HepG2 (cell line): ENCODE results near the gene CEP162. TPM values are rescaled to one million over a fixed set of nuclear protein-coding genes. Genes with fewer than 3 reads are reported as not detected.

Experiments
- ATAC-seq: fragments of 200-7000 bp; cut with Tn5 transposase; 3 replicates; pipeline ENCODE4 v1.9.1; 2020; ENCODE audit warnings: mild to moderate bottlenecking, moderate library complexity
- BruUV-seq: library from RNA; stranded (reverse); fragments of 400-500 nt; replicated peaks from 2 replicates; lab custom pipeline; 2021; lab: Mats Ljungman, UMichigan
- CTCF ChIA-PET: fragments of 300-600 bp; formaldehyde crosslinking; extraction: SDS; loops from one replicate; lab custom pipeline; 2021; ENCODE audit warnings: low total read pairs, inconsistent platforms, low intra/inter-chr PET ratio; lab: Yijun Ruan, JAX
- POLR2A ChIA-PET: fragments of 350-600 bp; sonication (Branson Sonifier 250); formaldehyde crosslinking; loops from one replicate; lab custom pipeline; 2020; ENCODE audit warnings: antibody characterized with exemption, inconsistent platforms; lab: Yijun Ruan, JAX
- DNase-seq: peaks from one replicate; pipeline ENCODE4 v3.0.0-alpha.2; 2015; ENCODE audit warnings: low spot score
- FAIRE-seq: peaks from 3 replicates; lab custom pipeline; 2011; peaks lifted over from hg19 to GRCh38; lab: Jason Lieb, UNC
- H2AFZ ChIP-seq: one replicate; pipeline ENCODE4 v1.6.1; 2011; ENCODE audit warnings: low read length, inconsistent platforms
- H3K27ac ChIP-seq: fragments of 300-600 bp; 3 replicates; pipeline ENCODE4 v1.8.0; 2011; ENCODE audit warnings: mixed run types, mild to moderate bottlenecking, mixed read lengths, low read length, inconsistent platforms; ENCODE audit not compliant: insufficient read depth; ENCODE audit errors: extremely low read length
- H3K27me3 ChIP-seq, 2 experiments: fragments of 200-600 bp in 1 of 2; 2 replicates in 1 of 2; 3 replicates in 1 of 2; pipeline versions ENCODE4 v1.6.0 to v1.8.0; 2011; ENCODE audit warnings: low read length in 2 of 2, mild to moderate bottlenecking in 2 of 2, moderate library complexity in 2 of 2, inconsistent platforms in 1 of 2; ENCODE audit not compliant: insufficient read depth in 2 of 2, control insufficient read depth in 1 of 2
- H3K36me3 ChIP-seq, 2 experiments: fragments of 200-600 bp in 1 of 2; replicated peaks in 1 of 2; 2 replicates in 1 of 2; 3 replicates in 1 of 2; pipeline versions ENCODE4 v1.5.1 to v1.8.0; 2011; ENCODE audit warnings: low read length in 2 of 2, inconsistent platforms in 1 of 2; ENCODE audit not compliant: insufficient read depth in 2 of 2, control insufficient read depth in 1 of 2
- H3K4me1 ChIP-seq: 2 replicates; pipeline ENCODE4 v1.5.1; 2012; ENCODE audit warnings: low read length, inconsistent platforms; ENCODE audit not compliant: insufficient read depth
- H3K4me2 ChIP-seq: 2 replicates; pipeline ENCODE4 v1.6.0; 2011; ENCODE audit warnings: low read depth, low read length, inconsistent platforms
- H3K4me3 ChIP-seq, 3 experiments: fragments of 200-600 bp in 1 of 3; sonication (generic), shearing (Covaris generic) in 1 of 3; replicated peaks in 1 of 3; 2 replicates each; pipeline ENCODE4 v1.5.1; 2011 to 2016; ENCODE audit warnings: low read length in 3 of 3, inconsistent platforms in 2 of 3, low read depth in 2 of 3, mild to moderate bottlenecking in 2 of 3, control low read depth in 1 of 3, mixed read lengths in 1 of 3; ENCODE audit not compliant: insufficient read depth in 1 of 3
- H3K79me2 ChIP-seq: one replicate; pipeline ENCODE4 v1.6.1; 2011; ENCODE audit warnings: low read length, inconsistent platforms; ENCODE audit not compliant: insufficient read depth
- H3K9ac ChIP-seq: 2 replicates; pipeline ENCODE4 v1.6.0; 2011; ENCODE audit warnings: mild to moderate bottlenecking, low read depth, low read length, inconsistent platforms; ENCODE audit not compliant: insufficient read depth
- H3K9me3 ChIP-seq: 2 replicates; pipeline ENCODE4 v1.5.1; 2012; ENCODE audit warnings: mild to moderate bottlenecking, low read length
- H4K20me1 ChIP-seq: 2 replicates; pipeline ENCODE4 v1.6.0; 2011; ENCODE audit warnings: inconsistent platforms, mild to moderate bottlenecking, low read length, moderate library complexity; ENCODE audit not compliant: insufficient read depth
- CC2D1A ChIP-seq: sonication (generic); formaldehyde crosslinking; IDR thresholded peaks from 2 replicates; pipeline ENCODE4 v1.8.1; 2023; ENCODE audit warnings: mild to moderate bottlenecking, missing genetic modification reagents
- CCAR2 ChIP-seq: fragments of 200-400 bp; formaldehyde crosslinking; optimal IDR thresholded peaks from 2 replicates; pipeline ENCODE3; 2018; ENCODE audit warnings: low read depth, mild to moderate bottlenecking, low read length, moderate library complexity
- MAFK ChIP-seq, 2 experiments: IDR thresholded peaks in 1 of 2; conservative IDR thresholded peaks in 1 of 2; 2 replicates each; pipeline ENCODE4 v1.6.1; 2011; ENCODE audit warnings: improper control_type of control experiment in 2 of 2, low read length in 2 of 2
- NFYC ChIP-seq: IDR thresholded peaks from 2 replicates; pipeline ENCODE4 v1.6.1; 2016; ENCODE audit warnings: missing genetic modification reagents, missing compliant biosample characterization
- ZFX ChIP-seq: sonication (generic); formaldehyde crosslinking; IDR thresholded peaks from 2 replicates; pipeline ENCODE4 v1.4.0; 2020; ENCODE audit warnings: mild to moderate bottlenecking, low read depth, missing genetic modification reagents, moderate library complexity
- ZNF577 ChIP-seq: sonication (generic); formaldehyde crosslinking; IDR thresholded peaks from 2 replicates; pipeline ENCODE4 v1.4.0; 2020; ENCODE audit warnings: mild to moderate bottlenecking, low read depth, missing genetic modification reagents, borderline replicate concordance
- ZNF720 ChIP-seq: sonication (generic); formaldehyde crosslinking; IDR thresholded peaks from 2 replicates; pipeline ENCODE4 v1.4.0; 2020; ENCODE audit warnings: missing genetic modification reagents
- ZNF839 ChIP-seq: sonication (generic); formaldehyde crosslinking; IDR thresholded peaks from 2 replicates; pipeline ENCODE4 v1.4.0; 2020; ENCODE audit warnings: missing genetic modification reagents, mild to moderate bottlenecking, borderline replicate concordance
- WGBS: methylation state at CpG from one replicate; pipeline ENCODE4 v1.1.6; 2017; ENCODE audit warnings: low lambda C conversion rate; 5-methylcytosine and 5-hydroxymethylcytosine counted together
- in situ Hi-C: cut with HindIII; loops from 2 replicates; pipeline ENCODE4 v1.10.0; 2017; ENCODE audit warnings: low pct_unique_long_range_greater_than_20kb; ENCODE audit not compliant: extremely low pct_ligation_motif_present
- intact Hi-C: fragments of 100-400 bp; cut with micrococcal nuclease; formaldehyde crosslinking; loops from one replicate; pipeline ENCODE4 v1.10.0; 2022; ENCODE audit not compliant: unreplicated experiment
- polyA plus RNA-seq, 8 experiments: library from polyadenylated mRNA; depleted of rRNA in 3 of 8; stranded (reverse) in 7 of 8; unstranded in 1 of 8; fragments of >200 nt; fragmentation: Illumina TruSeq in 4 of 8; extraction: Trizol in 4 of 8; gene quantifications; 2 replicates each; pipeline versions ENCODE4 v1.2.1 to v1.2.3, GENCODE V29; 2011 to 2016; ENCODE audit warnings: low read depth in 4 of 8, missing spikeins in 1 of 8, mixed read lengths in 1 of 8; ENCODE audit not compliant: insufficient read depth in 1 of 8
- total RNA-seq, 5 experiments: library from RNA; depleted of rRNA; stranded (reverse); fragments of >200 nt; fragmentation: Illumina TruSeq; extraction: Trizol; gene quantifications; 2 replicates each; pipeline ENCODE4 v1.2.3, GENCODE V29; 2016; ENCODE audit warnings: low read depth in 1 of 5
- TF ChIP-seq, protein P1 (sequence below): sonication (generic); formaldehyde crosslinking; IDR thresholded peaks from 2 replicates; pipeline ENCODE4 v1.4.0; 2020; ENCODE audit warnings: missing genetic modification reagents; ENCODE audit errors: not compliant biosample characterization
- TF ChIP-seq, protein P2 (sequence below): sonication (generic); formaldehyde crosslinking; IDR thresholded peaks from 2 replicates; pipeline ENCODE4 v1.4.0; 2020; ENCODE audit warnings: missing genetic modification reagents, borderline replicate concordance
- TF ChIP-seq, protein P3 (sequence below): IDR thresholded peaks from 2 replicates; pipeline ENCODE4 v1.6.1; 2016; ENCODE audit warnings: missing biosample characterization, missing genetic modification reagents, low read depth
- TF ChIP-seq, protein P4 (sequence below): sonication (generic); formaldehyde crosslinking; IDR thresholded peaks from 2 replicates; pipeline ENCODE4 v1.4.0; 2020; ENCODE audit warnings: missing genetic modification reagents

CEP162 gene
- total and polyA plus RNA-seq, 2 of the 13 experiments (the other 11 are each of a cell fraction or from before 2014, with no cell fraction given): 0.50 to 7.9 TPM

DNA sequence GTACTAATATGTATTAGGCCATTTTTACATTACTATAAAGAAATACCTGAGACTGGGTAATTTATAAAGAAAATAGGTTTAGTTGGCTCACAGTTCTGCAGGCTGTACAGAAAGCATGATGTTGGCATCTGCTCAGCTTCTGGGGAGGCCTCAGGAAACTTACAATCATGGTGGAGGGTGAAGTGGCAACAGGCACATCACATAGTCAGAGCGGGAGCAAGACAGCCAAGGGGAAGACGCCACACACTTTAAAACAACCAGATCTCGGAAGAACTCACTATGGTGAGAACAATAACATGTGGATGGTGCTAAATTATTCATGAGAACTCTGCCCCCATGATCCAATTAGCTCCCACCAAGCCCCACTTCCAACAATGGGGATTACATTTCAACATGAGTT, 41.3 kb upstream of the CEP162 start (continued):
- TF ChIP-seq, protein P1, sequence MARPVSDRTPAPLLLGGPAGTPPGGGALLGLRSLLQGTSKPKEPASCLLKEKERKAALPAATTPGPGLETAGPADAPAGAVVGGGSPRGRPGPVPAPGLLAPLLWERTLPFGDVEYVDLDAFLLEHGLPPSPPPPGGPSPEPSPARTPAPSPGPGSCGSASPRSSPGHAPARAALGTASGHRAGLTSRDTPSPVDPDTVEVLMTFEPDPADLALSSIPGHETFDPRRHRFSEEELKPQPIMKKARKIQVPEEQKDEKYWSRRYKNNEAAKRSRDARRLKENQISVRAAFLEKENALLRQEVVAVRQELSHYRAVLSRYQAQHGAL: no peak
- TF ChIP-seq, protein P2, sequence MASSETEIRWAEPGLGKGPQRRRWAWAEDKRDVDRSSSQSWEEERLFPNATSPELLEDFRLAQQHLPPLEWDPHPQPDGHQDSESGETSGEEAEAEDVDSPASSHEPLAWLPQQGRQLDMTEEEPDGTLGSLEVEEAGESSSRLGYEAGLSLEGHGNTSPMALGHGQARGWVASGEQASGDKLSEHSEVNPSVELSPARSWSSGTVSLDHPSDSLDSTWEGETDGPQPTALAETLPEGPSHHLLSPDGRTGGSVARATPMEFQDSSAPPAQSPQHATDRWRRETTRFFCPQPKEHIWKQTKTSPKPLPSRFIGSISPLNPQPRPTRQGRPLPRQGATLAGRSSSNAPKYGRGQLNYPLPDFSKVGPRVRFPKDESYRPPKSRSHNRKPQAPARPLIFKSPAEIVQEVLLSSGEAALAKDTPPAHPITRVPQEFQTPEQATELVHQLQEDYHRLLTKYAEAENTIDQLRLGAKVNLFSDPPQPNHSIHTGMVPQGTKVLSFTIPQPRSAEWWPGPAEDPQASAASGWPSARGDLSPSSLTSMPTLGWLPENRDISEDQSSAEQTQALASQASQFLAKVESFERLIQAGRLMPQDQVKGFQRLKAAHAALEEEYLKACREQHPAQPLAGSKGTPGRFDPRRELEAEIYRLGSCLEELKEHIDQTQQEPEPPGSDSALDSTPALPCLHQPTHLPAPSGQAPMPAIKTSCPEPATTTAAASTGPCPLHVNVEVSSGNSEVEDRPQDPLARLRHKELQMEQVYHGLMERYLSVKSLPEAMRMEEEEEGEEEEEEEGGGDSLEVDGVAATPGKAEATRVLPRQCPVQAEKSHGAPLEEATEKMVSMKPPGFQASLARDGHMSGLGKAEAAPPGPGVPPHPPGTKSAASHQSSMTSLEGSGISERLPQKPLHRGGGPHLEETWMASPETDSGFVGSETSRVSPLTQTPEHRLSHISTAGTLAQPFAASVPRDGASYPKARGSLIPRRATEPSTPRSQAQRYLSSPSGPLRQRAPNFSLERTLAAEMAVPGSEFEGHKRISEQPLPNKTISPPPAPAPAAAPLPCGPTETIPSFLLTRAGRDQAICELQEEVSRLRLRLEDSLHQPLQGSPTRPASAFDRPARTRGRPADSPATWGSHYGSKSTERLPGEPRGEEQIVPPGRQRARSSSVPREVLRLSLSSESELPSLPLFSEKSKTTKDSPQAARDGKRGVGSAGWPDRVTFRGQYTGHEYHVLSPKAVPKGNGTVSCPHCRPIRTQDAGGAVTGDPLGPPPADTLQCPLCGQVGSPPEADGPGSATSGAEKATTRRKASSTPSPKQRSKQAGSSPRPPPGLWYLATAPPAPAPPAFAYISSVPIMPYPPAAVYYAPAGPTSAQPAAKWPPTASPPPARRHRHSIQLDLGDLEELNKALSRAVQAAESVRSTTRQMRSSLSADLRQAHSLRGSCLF (CRISPR knock-in tag): no peak
- TF ChIP-seq, protein P3, sequence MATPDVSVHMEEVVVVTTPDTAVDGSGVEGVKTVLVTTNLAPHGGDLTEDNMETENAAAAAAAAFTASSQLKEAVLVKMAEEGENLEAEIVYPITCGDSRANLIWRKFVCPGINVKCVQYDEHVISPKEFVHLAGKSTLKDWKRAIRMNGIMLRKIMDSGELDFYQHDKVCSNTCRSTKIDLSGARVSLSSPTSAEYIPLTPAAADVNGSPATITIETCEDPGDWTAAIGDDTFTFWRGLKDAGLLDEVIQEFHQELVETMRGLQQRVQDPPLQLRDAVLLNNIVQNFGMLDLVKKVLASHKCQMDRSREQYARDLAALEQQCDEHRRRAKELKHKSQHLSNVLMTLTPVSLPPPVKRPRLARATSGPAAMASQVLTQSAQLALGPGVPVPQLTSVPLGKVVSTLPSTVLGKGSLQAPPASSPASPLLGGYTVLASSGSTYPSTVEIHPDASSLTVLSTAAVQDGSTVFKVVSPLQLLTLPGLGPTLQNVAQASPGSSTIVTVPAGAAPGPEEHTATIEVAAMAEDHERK (CRISPR knock-in tag): no peak
- TF ChIP-seq ZNF577 (CRISPR knock-in tag): no peak

DNA sequence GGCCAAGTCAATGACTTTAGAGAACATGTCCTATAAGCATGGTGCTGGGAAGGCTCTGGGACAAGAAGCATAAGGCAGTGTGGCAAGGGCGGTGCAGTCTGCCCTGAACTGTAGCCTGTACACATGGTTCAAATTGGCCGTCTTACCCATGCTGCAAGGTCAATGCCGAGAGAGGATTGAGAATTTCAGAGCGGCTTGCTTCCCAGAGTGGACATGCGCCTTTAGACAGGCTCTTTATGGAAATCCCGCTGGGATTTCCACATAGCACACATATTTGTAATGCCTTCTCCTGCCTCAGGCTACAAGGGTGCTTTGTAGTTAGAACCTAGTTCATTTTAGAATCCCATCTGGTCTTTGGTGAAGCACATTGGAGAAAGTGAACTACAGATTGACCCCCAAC, 36.1 kb upstream of the CEP162 start:
- H3K27me3 ChIP-seq: no peaks in the 10 kb centered on the region
- FAIRE-seq (peak; percentile 48), DNase-seq (peak; percentile 63), ATAC-seq (peak; percentile 100)
- 0% methylated on average over 3 of the region's 6 CpGs for WGBS
- ChIA-PET CTCF (no interaction called here), POLR2A (no interaction called here)
- H3K4me1 ChIP-seq: peaks cover 16% of the 10 kb centered on the region
- H3K79me2 ChIP-seq: no peaks in the 10 kb centered on the region
- H2AFZ ChIP-seq: no peak overlapping the region
- H3K36me3 ChIP-seq: no peaks in the 10 kb centered on the region
- intact Hi-C loops (loop anchor here (1.0 kb wide), 1 partner anchor 36 kb away; the partner anchor contains the start of gene CEP162), in situ Hi-C loops (no loop called here)
- H3K4me3 ChIP-seq: no peak overlapping the region
- BruUV-seq: no TSS peak
- H3K9ac ChIP-seq: no peak overlapping the region
- H3K27ac ChIP-seq: no peak overlapping the region
- no peaks in the 10 kb centered on the region for H4K20me1 ChIP-seq
- peak overlapping the region; percentile 61 for H3K4me2 ChIP-seq
- no peaks in the 10 kb centered on the region for H3K9me3 ChIP-seq
- no peak for TF ChIP-seq CC2D1A (CRISPR knock-in tag)
- TF ChIP-seq ZNF720 (CRISPR knock-in tag): no peak
- TF ChIP-seq ZFX (CRISPR knock-in tag): no peak
- no peak for TF ChIP-seq ZNF839 (CRISPR knock-in tag)
- no peak for TF ChIP-seq MAFK (conservative IDR thresholded peaks at IDR 0.05 in 1 of 2, IDR thresholded peaks at IDR 0.05 in 1 of 2; ENCODE audit: low read length in 2 of 2)
- TF ChIP-seq NFYC (CRISPR knock-in tag): no peak
- TF ChIP-seq, protein P4, sequence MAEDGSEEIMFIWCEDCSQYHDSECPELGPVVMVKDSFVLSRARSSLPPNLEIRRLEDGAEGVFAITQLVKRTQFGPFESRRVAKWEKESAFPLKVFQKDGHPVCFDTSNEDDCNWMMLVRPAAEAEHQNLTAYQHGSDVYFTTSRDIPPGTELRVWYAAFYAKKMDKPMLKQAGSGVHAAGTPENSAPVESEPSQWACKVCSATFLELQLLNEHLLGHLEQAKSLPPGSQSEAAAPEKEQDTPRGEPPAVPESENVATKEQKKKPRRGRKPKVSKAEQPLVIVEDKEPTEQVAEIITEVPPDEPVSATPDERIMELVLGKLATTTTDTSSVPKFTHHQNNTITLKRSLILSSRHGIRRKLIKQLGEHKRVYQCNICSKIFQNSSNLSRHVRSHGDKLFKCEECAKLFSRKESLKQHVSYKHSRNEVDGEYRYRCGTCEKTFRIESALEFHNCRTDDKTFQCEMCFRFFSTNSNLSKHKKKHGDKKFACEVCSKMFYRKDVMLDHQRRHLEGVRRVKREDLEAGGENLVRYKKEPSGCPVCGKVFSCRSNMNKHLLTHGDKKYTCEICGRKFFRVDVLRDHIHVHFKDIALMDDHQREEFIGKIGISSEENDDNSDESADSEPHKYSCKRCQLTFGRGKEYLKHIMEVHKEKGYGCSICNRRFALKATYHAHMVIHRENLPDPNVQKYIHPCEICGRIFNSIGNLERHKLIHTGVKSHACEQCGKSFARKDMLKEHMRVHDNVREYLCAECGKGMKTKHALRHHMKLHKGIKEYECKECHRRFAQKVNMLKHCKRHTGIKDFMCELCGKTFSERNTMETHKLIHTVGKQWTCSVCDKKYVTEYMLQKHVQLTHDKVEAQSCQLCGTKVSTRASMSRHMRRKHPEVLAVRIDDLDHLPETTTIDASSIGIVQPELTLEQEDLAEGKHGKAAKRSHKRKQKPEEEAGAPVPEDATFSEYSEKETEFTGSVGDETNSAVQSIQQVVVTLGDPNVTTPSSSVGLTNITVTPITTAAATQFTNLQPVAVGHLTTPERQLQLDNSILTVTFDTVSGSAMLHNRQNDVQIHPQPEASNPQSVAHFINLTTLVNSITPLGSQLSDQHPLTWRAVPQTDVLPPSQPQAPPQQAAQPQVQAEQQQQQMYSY (CRISPR knock-in tag): no peak
- no peak for TF ChIP-seq CCAR2
